IMR-90 (cell line): Measurements from ENCODE around the gene GOLGA5. TPM values are rescaled to one million over a fixed set of nuclear protein-coding genes. Genes with fewer than 3 reads are reported as not detected.

Experiments used
- MAFK ChIP-seq: IDR thresholded peaks from 2 replicates; pipeline ENCODE4 v1.6.1; 2012; ENCODE audit warnings: low read depth, low read length, improper control_type of control experiment
- RFX5 ChIP-seq: IDR thresholded peaks from 2 replicates; pipeline ENCODE4 v1.8.0; 2012; ENCODE audit warnings: low read depth, mild to moderate bottlenecking, low read length, moderate library complexity
- polyA plus RNA-seq, 3 experiments: library from polyadenylated mRNA; depleted of rRNA; stranded (reverse); fragments of >200 nt; gene quantifications; 2 replicates each; pipeline ENCODE4 v1.2.3, GENCODE V29; 2012; ENCODE audit warnings: low replicate concordance in 1 of 3
- total RNA-seq: library from RNA; depleted of rRNA; stranded (reverse); fragments of >200 nt; gene quantifications from 2 replicates; pipeline ENCODE4 v1.2.3, GENCODE V29; 2012
- TF ChIP-seq, protein P1 (sequence below): conservative IDR thresholded peaks from 2 replicates; pipeline ENCODE4 v1.5.1; 2012; ENCODE audit warnings: mild to moderate bottlenecking, low read depth, low read length, improper control_type of control experiment

GOLGA5 gene
- total and polyA plus RNA-seq, 2 of the 4 experiments (the other 2 are of a cell fraction), result 35.0 to 59.5 TPM

DNA sequence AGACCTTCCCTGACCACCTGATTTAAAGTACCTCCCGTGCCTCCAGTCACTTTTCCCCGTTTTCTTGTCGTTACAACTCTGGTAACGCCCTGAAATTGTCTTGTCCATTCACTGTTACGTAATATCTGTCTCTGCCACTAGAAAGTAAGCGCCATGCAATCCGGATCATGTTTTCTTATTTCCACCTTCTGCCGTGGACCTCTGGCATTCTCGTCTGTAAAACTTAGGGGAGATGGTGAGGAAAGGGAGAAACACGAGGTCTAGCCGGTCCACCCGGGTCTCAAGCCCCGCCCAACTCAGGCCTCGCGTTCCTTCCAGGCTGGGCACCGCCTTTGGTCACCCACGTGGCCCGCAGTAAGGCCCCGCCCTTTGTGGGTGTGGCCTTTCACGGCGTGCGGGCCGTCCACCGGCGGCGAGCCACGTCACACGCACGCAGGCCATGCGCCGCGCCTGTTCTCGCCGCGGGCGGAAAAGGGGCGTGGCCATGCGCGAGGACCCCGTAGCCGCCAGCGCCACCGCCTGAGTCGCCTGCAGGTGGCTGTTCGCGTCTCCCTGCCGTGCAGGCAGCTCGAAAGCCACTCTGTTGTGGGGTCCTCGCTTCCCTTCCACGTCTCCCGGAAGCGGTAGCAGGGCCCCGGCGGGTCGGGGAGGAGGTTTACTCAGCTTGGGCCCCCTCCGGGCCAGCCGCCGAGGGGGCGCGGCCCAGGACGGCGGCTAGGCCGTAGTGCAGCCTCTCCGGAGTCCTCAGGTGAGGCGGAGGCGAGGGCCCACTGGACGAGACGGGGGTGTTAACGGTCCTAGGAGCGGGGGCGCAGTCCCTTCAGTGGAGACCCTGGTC, at the start of gene GOLGA5 (continued):
- TF ChIP-seq MAFK (no peak), RFX5 (no peak)
- TF ChIP-seq, protein P1, sequence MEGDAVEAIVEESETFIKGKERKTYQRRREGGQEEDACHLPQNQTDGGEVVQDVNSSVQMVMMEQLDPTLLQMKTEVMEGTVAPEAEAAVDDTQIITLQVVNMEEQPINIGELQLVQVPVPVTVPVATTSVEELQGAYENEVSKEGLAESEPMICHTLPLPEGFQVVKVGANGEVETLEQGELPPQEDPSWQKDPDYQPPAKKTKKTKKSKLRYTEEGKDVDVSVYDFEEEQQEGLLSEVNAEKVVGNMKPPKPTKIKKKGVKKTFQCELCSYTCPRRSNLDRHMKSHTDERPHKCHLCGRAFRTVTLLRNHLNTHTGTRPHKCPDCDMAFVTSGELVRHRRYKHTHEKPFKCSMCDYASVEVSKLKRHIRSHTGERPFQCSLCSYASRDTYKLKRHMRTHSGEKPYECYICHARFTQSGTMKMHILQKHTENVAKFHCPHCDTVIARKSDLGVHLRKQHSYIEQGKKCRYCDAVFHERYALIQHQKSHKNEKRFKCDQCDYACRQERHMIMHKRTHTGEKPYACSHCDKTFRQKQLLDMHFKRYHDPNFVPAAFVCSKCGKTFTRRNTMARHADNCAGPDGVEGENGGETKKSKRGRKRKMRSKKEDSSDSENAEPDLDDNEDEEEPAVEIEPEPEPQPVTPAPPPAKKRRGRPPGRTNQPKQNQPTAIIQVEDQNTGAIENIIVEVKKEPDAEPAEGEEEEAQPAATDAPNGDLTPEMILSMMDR, result no peak
